ENCODE measurements around the gene CEP89. TPM values are rescaled to one million over a fixed set of nuclear protein-coding genes. Genes with fewer than 3 reads are reported as not detected.

The CEP89 gene
- total RNA-seq, 1 experiment from 2014 or later: 21.1 TPM

DNA sequence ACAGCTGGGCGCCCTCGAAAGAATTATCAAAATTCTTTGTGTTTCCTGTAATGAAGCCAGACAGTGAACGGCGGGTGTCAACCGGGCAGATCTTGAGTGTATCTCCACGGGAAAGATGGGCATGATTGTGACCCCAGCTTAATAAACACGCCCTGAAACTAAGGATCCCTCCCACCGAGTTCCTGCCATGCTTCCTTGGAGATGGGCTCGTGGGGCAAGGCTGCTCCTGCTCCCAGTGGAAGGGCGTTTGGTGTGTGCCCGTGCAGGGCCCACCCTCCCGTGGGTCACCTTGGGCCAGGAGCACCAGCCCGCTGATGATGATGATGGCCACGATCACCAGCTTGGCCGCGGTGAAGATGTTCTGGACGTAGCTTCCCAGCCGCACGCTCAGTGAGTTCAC is 109.6 kb downstream of the CEP89 start (continued):
- TF ChIP-seq, protein P1, sequence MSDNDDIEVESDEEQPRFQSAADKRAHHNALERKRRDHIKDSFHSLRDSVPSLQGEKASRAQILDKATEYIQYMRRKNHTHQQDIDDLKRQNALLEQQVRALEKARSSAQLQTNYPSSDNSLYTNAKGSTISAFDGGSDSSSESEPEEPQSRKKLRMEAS (CRISPR knock-in tag; IDR thresholded peaks at IDR 0.05): no peak
- TF ChIP-seq EMX1 (CRISPR knock-in tag; IDR thresholded peaks at IDR 0.05): no peak

DNA sequence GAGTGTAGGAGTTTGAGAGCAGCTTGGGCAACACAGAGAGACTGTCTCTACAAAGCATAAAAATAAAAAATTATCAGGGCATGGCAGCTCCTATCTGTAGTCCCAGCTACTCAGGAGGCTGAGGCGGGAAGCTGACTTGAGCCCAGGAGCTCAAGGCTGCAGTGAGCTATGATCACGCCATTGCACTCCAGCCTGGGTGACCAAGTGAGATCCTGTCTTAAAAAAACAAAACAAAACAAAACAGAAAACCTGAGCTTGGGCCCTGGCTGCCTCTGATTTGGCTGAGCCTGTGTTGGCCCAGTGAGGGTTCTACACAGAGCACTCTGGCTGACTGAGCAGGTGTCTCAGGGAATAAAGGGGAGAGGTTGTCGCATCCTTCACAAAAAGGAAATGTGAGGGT is 110.2 kb downstream of the CEP89 start:
- Mint-ChIP-seq H3K27ac (no peak overlapping the region), H3K36me3 (no peaks in the 10 kb centered on the region), H3K4me3 (no peak overlapping the region), H3K27me3 (ENCODE audit: low read depth) (no peaks in the 10 kb centered on the region), H3K9me3 (no peaks in the 10 kb centered on the region), H3K4me1 (no peaks in the 10 kb centered on the region)
- TF ChIP-seq SMAD4 (CRISPR knock-in tag; IDR thresholded peaks at IDR 0.05): no peak
- TF ChIP-seq, protein P2, sequence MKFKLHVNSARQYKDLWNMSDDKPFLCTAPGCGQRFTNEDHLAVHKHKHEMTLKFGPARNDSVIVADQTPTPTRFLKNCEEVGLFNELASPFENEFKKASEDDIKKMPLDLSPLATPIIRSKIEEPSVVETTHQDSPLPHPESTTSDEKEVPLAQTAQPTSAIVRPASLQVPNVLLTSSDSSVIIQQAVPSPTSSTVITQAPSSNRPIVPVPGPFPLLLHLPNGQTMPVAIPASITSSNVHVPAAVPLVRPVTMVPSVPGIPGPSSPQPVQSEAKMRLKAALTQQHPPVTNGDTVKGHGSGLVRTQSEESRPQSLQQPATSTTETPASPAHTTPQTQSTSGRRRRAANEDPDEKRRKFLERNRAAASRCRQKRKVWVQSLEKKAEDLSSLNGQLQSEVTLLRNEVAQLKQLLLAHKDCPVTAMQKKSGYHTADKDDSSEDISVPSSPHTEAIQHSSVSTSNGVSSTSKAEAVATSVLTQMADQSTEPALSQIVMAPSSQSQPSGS (CRISPR knock-in tag; IDR thresholded peaks at IDR 0.05; ENCODE audit: borderline replicate concordance, low read depth): no peak
- DNase-seq (ENCODE audit: low spot score) (no peak), ATAC-seq (no peak)
- ChIA-PET CTCF (no interaction called here), POLR2A (no interaction called here)

DNA sequence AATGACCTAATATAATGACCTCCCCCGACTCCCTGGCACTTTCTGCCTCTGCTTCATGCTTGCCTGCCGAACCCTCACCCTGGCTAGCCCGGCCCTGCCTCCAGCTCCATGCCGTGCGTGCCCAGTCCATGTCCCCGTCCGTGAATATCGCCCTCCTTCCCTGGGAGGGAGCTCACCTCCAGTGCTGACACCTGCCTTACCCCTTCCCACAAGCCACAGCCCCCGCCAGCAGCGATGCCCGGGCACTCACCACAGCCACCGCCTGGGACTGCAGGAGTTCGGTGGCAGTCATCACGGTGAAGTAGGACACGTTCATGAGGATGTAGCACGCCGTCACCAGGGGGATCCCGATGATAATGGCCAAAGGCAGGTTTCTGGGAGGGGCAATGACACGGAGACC is 112.2 kb downstream of the CEP89 start:
- H3K36me3 Mint-ChIP-seq: no peaks in the 10 kb centered on the region
- no peak overlapping the region for H3K4me3 Mint-ChIP-seq
- ChIA-PET CTCF (no interaction called here), POLR2A (no interaction called here)
- no peak for TF ChIP-seq TP53 (CRISPR knock-in tag; IDR thresholded peaks at IDR 0.05)
- TF ChIP-seq ZNF423 (CRISPR knock-in tag; IDR thresholded peaks at IDR 0.05): no peak
- TF ChIP-seq, protein P3, sequence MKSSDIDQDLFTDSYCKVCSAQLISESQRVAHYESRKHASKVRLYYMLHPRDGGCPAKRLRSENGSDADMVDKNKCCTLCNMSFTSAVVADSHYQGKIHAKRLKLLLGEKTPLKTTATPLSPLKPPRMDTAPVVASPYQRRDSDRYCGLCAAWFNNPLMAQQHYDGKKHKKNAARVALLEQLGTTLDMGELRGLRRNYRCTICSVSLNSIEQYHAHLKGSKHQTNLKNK (CRISPR knock-in tag; IDR thresholded peaks at IDR 0.05): no peak
- TF ChIP-seq ZNF671 (CRISPR knock-in tag; IDR thresholded peaks at IDR 0.05): no peak
- TF ChIP-seq ZNF396 (CRISPR knock-in tag; IDR thresholded peaks at IDR 0.05; ENCODE audit: borderline replicate concordance): no peak
- no peak for TF ChIP-seq GRHL2 (CRISPR knock-in tag; IDR thresholded peaks at IDR 0.05; ENCODE audit: insufficient replicate concordance, severe bottlenecking)
- TF ChIP-seq CREB1 (CRISPR knock-in tag; IDR thresholded peaks at IDR 0.05): no peak
- TF ChIP-seq, protein P4, sequence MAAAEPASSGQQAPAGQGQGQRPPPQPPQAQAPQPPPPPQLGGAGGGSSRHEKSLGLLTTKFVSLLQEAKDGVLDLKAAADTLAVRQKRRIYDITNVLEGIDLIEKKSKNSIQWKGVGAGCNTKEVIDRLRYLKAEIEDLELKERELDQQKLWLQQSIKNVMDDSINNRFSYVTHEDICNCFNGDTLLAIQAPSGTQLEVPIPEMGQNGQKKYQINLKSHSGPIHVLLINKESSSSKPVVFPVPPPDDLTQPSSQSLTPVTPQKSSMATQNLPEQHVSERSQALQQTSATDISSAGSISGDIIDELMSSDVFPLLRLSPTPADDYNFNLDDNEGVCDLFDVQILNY (CRISPR knock-in tag; IDR thresholded peaks at IDR 0.05): no peak
- no peak for TF ChIP-seq JUN (CRISPR knock-in tag; IDR thresholded peaks at IDR 0.05)
- TF ChIP-seq CBFB (CRISPR knock-in tag; IDR thresholded peaks at IDR 0.05; ENCODE audit: low read depth): no peak
- TF ChIP-seq SMAD3 (CRISPR knock-in tag; IDR thresholded peaks at IDR 0.05; ENCODE audit: borderline replicate concordance): no peak
- TF ChIP-seq, protein P5, sequence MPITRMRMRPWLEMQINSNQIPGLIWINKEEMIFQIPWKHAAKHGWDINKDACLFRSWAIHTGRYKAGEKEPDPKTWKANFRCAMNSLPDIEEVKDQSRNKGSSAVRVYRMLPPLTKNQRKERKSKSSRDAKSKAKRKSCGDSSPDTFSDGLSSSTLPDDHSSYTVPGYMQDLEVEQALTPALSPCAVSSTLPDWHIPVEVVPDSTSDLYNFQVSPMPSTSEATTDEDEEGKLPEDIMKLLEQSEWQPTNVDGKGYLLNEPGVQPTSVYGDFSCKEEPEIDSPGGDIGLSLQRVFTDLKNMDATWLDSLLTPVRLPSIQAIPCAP (CRISPR knock-in tag; IDR thresholded peaks at IDR 0.05): no peak
- no peak for TF ChIP-seq NFE2L1 (CRISPR knock-in tag; IDR thresholded peaks at IDR 0.05)
- TF ChIP-seq, protein P6, sequence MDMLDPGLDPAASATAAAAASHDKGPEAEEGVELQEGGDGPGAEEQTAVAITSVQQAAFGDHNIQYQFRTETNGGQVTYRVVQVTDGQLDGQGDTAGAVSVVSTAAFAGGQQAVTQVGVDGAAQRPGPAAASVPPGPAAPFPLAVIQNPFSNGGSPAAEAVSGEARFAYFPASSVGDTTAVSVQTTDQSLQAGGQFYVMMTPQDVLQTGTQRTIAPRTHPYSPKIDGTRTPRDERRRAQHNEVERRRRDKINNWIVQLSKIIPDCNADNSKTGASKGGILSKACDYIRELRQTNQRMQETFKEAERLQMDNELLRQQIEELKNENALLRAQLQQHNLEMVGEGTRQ (CRISPR knock-in tag; IDR thresholded peaks at IDR 0.05): no peak
- no peak for TF ChIP-seq PRRX2 (CRISPR knock-in tag; IDR thresholded peaks at IDR 0.05)
- no peak for TF ChIP-seq NFATC4 (CRISPR knock-in tag; IDR thresholded peaks at IDR 0.05)
- no peak for TF ChIP-seq ZNF317 (CRISPR knock-in tag; IDR thresholded peaks at IDR 0.05; ENCODE audit: borderline replicate concordance, low read depth)
- no peak for TF ChIP-seq FOXK1 (CRISPR knock-in tag; IDR thresholded peaks at IDR 0.05)
- no peak for TF ChIP-seq OVOL2 (CRISPR knock-in tag; IDR thresholded peaks at IDR 0.05; ENCODE audit: borderline replicate concordance)
- no peak for TF ChIP-seq CREM (CRISPR knock-in tag; IDR thresholded peaks at IDR 0.05)
- H3K27me3 Mint-ChIP-seq (ENCODE audit: low read depth): no peaks in the 10 kb centered on the region
- H3K9me3 Mint-ChIP-seq: no peaks in the 10 kb centered on the region
- H3K27ac Mint-ChIP-seq: no peak overlapping the region
- H3K4me1 Mint-ChIP-seq: no peaks in the 10 kb centered on the region
- ATAC-seq: no peak
- DNase-seq (ENCODE audit: low spot score): no peak
